ENCODE measurements around the gene C6orf89.

GRCh38 chr6:36867471-36868224 is 18.1 kb upstream of the C6orf89 start:
- TF ChIP-seq POLR2A (IDR thresholded peaks at IDR 0.05; ENCODE audit: low read depth, low read length) (no peak), POU2F2 (IDR thresholded peaks at IDR 0.05; ENCODE audit: low read depth, low read length) (no peak)
